CD4-positive, alpha-beta T cell (primary cell): ENCODE data around the gene HS3ST4. TPM values are rescaled to one million over a fixed set of nuclear protein-coding genes. Genes with fewer than 3 reads are reported as not detected.

Source experiments
- ATAC-seq: fragments of 200-7000 bp; cut with Tn5 transposase; one replicate; pipeline ENCODE4 v1.10.0; 2022; ENCODE audit warnings: mild to moderate bottlenecking; ENCODE audit not compliant: poor library complexity
- CTCF ChIA-PET: fragments of 350-600 bp; sonication (Branson Sonifier 250); formaldehyde crosslinking; loops from one replicate; lab custom pipeline; 2021; ENCODE audit warnings: antibody characterized with exemption, inconsistent platforms; lab: Charles Lee
- POLR2A ChIA-PET: fragments of 350-600 bp; sonication (Branson Sonifier 250); formaldehyde crosslinking; loops from one replicate; lab custom pipeline; 2021; ENCODE audit warnings: antibody characterized with exemption, inconsistent platforms; lab: Charles Lee
- DNase-seq, 14 experiments: peaks; one replicate each; pipeline ENCODE4 v3.0.0-alpha.2; 2013 to 2020; ENCODE audit warnings: mixed read lengths in 2 of 14
- H3K27ac ChIP-seq, 2 donors: one replicate each; pipeline versions ENCODE4 v1.5.1 to v1.7.0; 2013; ENCODE audit warnings: low read length in 2 of 2, low read depth in 1 of 2, mild to moderate bottlenecking in 1 of 2
- H3K27me3 ChIP-seq, 2 experiments: 1 replicate in 1 of 2; 2 replicates in 1 of 2; pipeline versions ENCODE4 v1.6.1 to v1.7.0; 2013; ENCODE audit warnings: low read length in 2 of 2, control low read depth in 1 of 2, mild to moderate bottlenecking in 1 of 2, moderate library complexity in 1 of 2; ENCODE audit not compliant: insufficient read depth in 2 of 2, control insufficient read depth in 1 of 2
- H3K36me3 ChIP-seq: one replicate; pipeline ENCODE4 v1.6.1; 2013; ENCODE audit warnings: low read length, control low read depth; ENCODE audit not compliant: insufficient read depth
- H3K4me1 ChIP-seq: one replicate; pipeline ENCODE4 v1.6.1; 2013; ENCODE audit warnings: low read length, control low read depth; ENCODE audit not compliant: insufficient read depth
- H3K4me3 ChIP-seq: one replicate; pipeline ENCODE4 v1.5.1; 2013; ENCODE audit warnings: mild to moderate bottlenecking, low read length, moderate library complexity
- H3K9me3 ChIP-seq, 2 experiments: 1 replicate in 1 of 2; 2 replicates in 1 of 2; pipeline versions ENCODE4 v1.6.1 to v1.7.0; 2013; ENCODE audit warnings: low read length in 2 of 2, mild to moderate bottlenecking in 2 of 2, control low read depth in 1 of 2, moderate library complexity in 1 of 2; ENCODE audit not compliant: control insufficient read depth in 1 of 2, insufficient read depth in 1 of 2
- H3K27ac Mint-ChIP-seq: one replicate; pipeline ENCODE4 v1.8.0; 2020; ENCODE audit warnings: mixed read lengths
- H3K27me3 Mint-ChIP-seq: one replicate; pipeline ENCODE4 v1.8.0; 2021; ENCODE audit warnings: mixed read lengths
- H3K36me3 Mint-ChIP-seq: one replicate; pipeline ENCODE4 v1.8.0; 2021; ENCODE audit warnings: low read depth, mixed read lengths
- H3K4me1 Mint-ChIP-seq: one replicate; pipeline ENCODE4 v1.8.0; 2021; ENCODE audit warnings: low read depth, mixed read lengths
- H3K4me3 Mint-ChIP-seq: one replicate; pipeline ENCODE4 v1.8.0; 2020; ENCODE audit warnings: mild to moderate bottlenecking, mixed read lengths
- H3K9me3 Mint-ChIP-seq: one replicate; pipeline ENCODE4 v1.8.0; 2020; ENCODE audit warnings: mixed read lengths
- CTCF ChIP-seq: fragments of 200-600 bp; IDR thresholded peaks from one replicate; pipeline ENCODE4 v1.8.0; 2022; ENCODE audit warnings: antibody characterized with exemption, mild to moderate bottlenecking
- intact Hi-C, 2 experiments: fragments of 100-400 bp; cut with DNase I in 1 of 2; cut with micrococcal nuclease in 1 of 2; formaldehyde crosslinking; loops; one replicate each; pipeline versions ENCODE4 v1.15.1 to v1.9.0; 2023 to 2025; cut with DNase I, micrococcal nuclease
- total RNA-seq, 174 experiments: library from RNA in 2 of 174; stranded (reverse) in 2 of 174; gene quantifications; one replicate each; pipeline ENCODE4 v1.2.3 and lab custom pipeline; 2021 to 2026

HS3ST4 gene
- total RNA-seq, 2 experiments from 2014 or later = not detected

GRCh38 chr16:25726430-25727098 is 34.8 kb downstream of the HS3ST4 start:
- Mint-ChIP-seq H3K27me3 (peaks cover 17% of the 10 kb centered on the region), H3K4me3 (no peak overlapping the region), H3K36me3 (no peaks in the 10 kb centered on the region), H3K27ac (no peak overlapping the region), H3K4me1 (no peaks in the 10 kb centered on the region), H3K9me3 (no peaks in the 10 kb centered on the region)
- Histone ChIP-seq H3K4me1 (no peaks in the 10 kb centered on the region), H3K4me3 (no peak overlapping the region), H3K27ac (no peak overlapping the region), H3K9me3 (no peaks in the 10 kb centered on the region), H3K36me3 (no peaks in the 10 kb centered on the region), H3K27me3 (no peaks in the 10 kb centered on the region)
- DNase-seq (no peak), ATAC-seq (no peak)
- intact Hi-C loops = no loop called here
- CTCF ChIA-PET = no interaction called here
- POLR2A ChIA-PET = no interaction called here
- TF ChIP-seq CTCF = no peak

GRCh38 chr16:25729188-25729915 is 37.6 kb downstream of the HS3ST4 start:
- Mint-ChIP-seq H3K27me3 (peaks cover 25% of the 10 kb centered on the region), H3K36me3 (no peaks in the 10 kb centered on the region), H3K4me3 (no peak overlapping the region), H3K4me1 (no peaks in the 10 kb centered on the region), H3K27ac (no peak overlapping the region), H3K9me3 (no peaks in the 10 kb centered on the region)
- intact Hi-C loops = no loop called here
- ATAC-seq = no peak
- ChIA-PET CTCF (no interaction called here), POLR2A (no interaction called here)
- Histone ChIP-seq H3K9me3 (no peaks in the 10 kb centered on the region), H3K36me3 (no peaks in the 10 kb centered on the region), H3K4me3 (no peak overlapping the region), H3K4me1 (no peaks in the 10 kb centered on the region), H3K27me3 (no peaks in the 10 kb centered on the region), H3K27ac (no peak overlapping the region)
- no peak for TF ChIP-seq CTCF
- no peak for DNase-seq

- DNase-seq (no peak), ATAC-seq (no peak)
- intact Hi-C loops = no loop called here
- Histone ChIP-seq H3K36me3 (no peaks in the 10 kb centered on the region), H3K27ac (no peak overlapping the region), H3K9me3 (no peaks in the 10 kb centered on the region), H3K4me1 (no peaks in the 10 kb centered on the region), H3K27me3 (no peaks in the 10 kb centered on the region), H3K4me3 (no peak overlapping the region)
- ChIA-PET POLR2A (no interaction called here), CTCF (no interaction called here)
- Mint-ChIP-seq H3K4me1 (no peaks in the 10 kb centered on the region), H3K27ac (no peak overlapping the region), H3K9me3 (no peaks in the 10 kb centered on the region), H3K27me3 (peaks cover 29% of the 10 kb centered on the region), H3K4me3 (no peak overlapping the region), H3K36me3 (no peaks in the 10 kb centered on the region)
- no peak for TF ChIP-seq CTCF
Measured at GRCh38 chr16:25730396-25730795, 38.6 kb downstream of the HS3ST4 start.
